ENCODE measurements around the gene GP1BB. TPM values are rescaled to one million over a fixed set of nuclear protein-coding genes. Genes with fewer than 3 reads are reported as not detected.
"Not testable (repeated sequence)": the region's sequence is repeated elsewhere in the genome, so short reads cannot be mapped to it uniquely, and the experiment has no call there.

Gene GP1BB
- total RNA-seq, 1 donor from 2014 or later: 2.0 TPM

GRCh38 chr22:19714312-19715187, 8.8 kb upstream of the GP1BB start, which contains the start of gene SEPTIN5:
Gene SEPTIN5 (plus strand): TSS chr22:19714503. CDS start chr22:19714589, 86 bp downstream.
- no peak for DNase-seq

GRCh38 chr22:19715188-19715930, 8.0 kb upstream of the GP1BB start:
- DNase-seq: no peak

GRCh38 chr22:19716041-19716828, 7.1 kb upstream of the GP1BB start:
- no peak for DNase-seq

GRCh38 chr22:19716829-19717105, 6.6 kb upstream of the GP1BB start:
- DNase-seq: no peak

GRCh38 chr22:19717181-19717580, 6.2 kb upstream of the GP1BB start:
- DNase-seq: no peak

- DNase-seq: peak; percentile 32
Observed at GRCh38 chr22:19717691-19718455, 5.5 kb upstream of the GP1BB start.

GRCh38 chr22:19718456-19719049, 4.8 kb upstream of the GP1BB start:
- DNase-seq: no peak

- no peak for DNase-seq
Observed at GRCh38 chr22:19719050-19719482, 4.3 kb upstream of the GP1BB start.

GRCh38 chr22:19719488-19720021, 3.8 kb upstream of the GP1BB start:
- DNase-seq: peak; percentile 16

GRCh38 chr22:19720150-19720827, 3.0 kb upstream of the GP1BB start:
- DNase-seq: no peak

- no peak for DNase-seq
Observed at GRCh38 chr22:19720999-19721329, 2.4 kb upstream of the GP1BB start.

GRCh38 chr22:19721330-19722177, 1.8 kb upstream of the GP1BB start:
- no peak for DNase-seq

GRCh38 chr22:19722178-19722981, 959 bp upstream of the GP1BB start:
- DNase-seq: no peak

- DNase-seq: no peak
Observed at GRCh38 chr22:19722982-19723231, 432 bp upstream of the GP1BB start.

- DNase-seq: no peak
Observed at GRCh38 chr22:19723983-19724827, 866 bp downstream of the GP1BB start.

GRCh38 chr22:19724927-19725661, 1.8 kb downstream of the GP1BB start:
- DNase-seq: no peak

GRCh38 chr22:19726064-19726788, 2.9 kb downstream of the GP1BB start:
- not testable (repeated sequence) for DNase-seq

All from skin of body (tissue), 2 donors.